HG03520 (cell line): ENCODE measurements around the gene ADCY4.
"Not testable (repeated sequence)": the region's sequence is repeated elsewhere in the genome, so short reads cannot be mapped to it uniquely, and the experiment has no call there.

Experiments used
- ATAC-seq: cut with Tn5 transposase; IDR thresholded peaks from one replicate; pipeline ENCODE4 v1.9.1; 2021; ENCODE audit warnings: mild to moderate bottlenecking, moderate library complexity; ENCODE audit not compliant: unreplicated experiment

Gene ADCY4

GRCh38 chr14:24334431-24335291, at the start of gene ADCY4:
Gene ADCY4, minus strand, starts transcription at chr14:24335071. Its CDS starts 419 bp downstream, at chr14:24334652.
- ATAC-seq: no peak

GRCh38 chr14:24384169-24384568, 49.3 kb upstream of the ADCY4 start:
- ATAC-seq: no peak

- ATAC-seq: no peak
These were observed 47.1 kb upstream of the ADCY4 start for GRCh38 chr14:24382064-24382371.

GRCh38 chr14:24381363-24382063, 46.6 kb upstream of the ADCY4 start:
- ATAC-seq: no peak

GRCh38 chr14:24379907-24380730, 45.2 kb upstream of the ADCY4 start:
- no peak for ATAC-seq

- ATAC-seq: no peak
These were observed 44.4 kb upstream of the ADCY4 start for GRCh38 chr14:24378981-24379906.

GRCh38 chr14:24378327-24378726, 43.5 kb upstream of the ADCY4 start:
- no peak for ATAC-seq

GRCh38 chr14:24377657-24378056, 42.8 kb upstream of the ADCY4 start:
- no peak for ATAC-seq

GRCh38 chr14:24377126-24377525, 42.3 kb upstream of the ADCY4 start:
- ATAC-seq: no peak

- no peak for ATAC-seq
These were observed 41.7 kb upstream of the ADCY4 start for GRCh38 chr14:24376448-24377070.

GRCh38 chr14:24372701-24373416, 38.0 kb upstream of the ADCY4 start:
- ATAC-seq: no peak

GRCh38 chr14:24371605-24372004, 36.7 kb upstream of the ADCY4 start:
- ATAC-seq: not testable (repeated sequence)

- ATAC-seq: no peak
These were observed 35.9 kb upstream of the ADCY4 start for GRCh38 chr14:24370748-24371147.

- no peak for ATAC-seq
These were observed 35.2 kb upstream of the ADCY4 start for GRCh38 chr14:24369907-24370687.

- ATAC-seq: no peak
These were observed 34.6 kb upstream of the ADCY4 start for GRCh38 chr14:24369463-24369862.

GRCh38 chr14:24368562-24369252, 33.8 kb upstream of the ADCY4 start:
- no peak for ATAC-seq

- no peak for ATAC-seq
These were observed 33.3 kb upstream of the ADCY4 start for GRCh38 chr14:24368212-24368561.
